ENCODE data around the gene GLP1R. TPM values are rescaled to one million over a fixed set of nuclear protein-coding genes. Genes with fewer than 3 reads are reported as not detected.

GLP1R gene
- total RNA-seq, 3 donors from 2014 or later (not counting 1 experiment from before 2014, with no cell fraction given) = 2.2 to 6.5 (median 3.0) TPM

DNA sequence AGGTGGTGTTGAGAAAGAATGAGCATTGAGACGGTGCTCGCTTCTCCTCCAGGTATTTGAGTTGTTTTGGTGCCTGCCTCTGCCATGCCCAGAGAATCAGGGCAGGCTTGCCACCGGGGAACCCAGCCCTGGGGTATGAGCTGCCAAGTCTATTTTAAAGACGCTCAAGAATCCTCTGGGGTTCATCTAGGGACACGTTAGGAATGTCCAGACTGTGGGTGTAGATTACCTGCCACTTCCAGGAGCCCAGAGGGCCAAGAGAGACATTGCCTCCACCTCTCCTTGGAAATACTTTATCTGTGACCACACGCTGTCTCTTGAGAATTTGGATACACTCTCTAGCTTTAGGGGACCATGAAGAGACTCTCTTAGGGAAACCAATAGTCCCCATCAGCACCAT, 38.1 kb downstream of the GLP1R start:
- peaks cover 17 to 19% of the 10 kb centered on the region in 2 donors for H3K4me1 Mint-ChIP-seq
- H3K27ac ChIP-seq (ENCODE audit: low read length) = no peak overlapping the region
- ATAC-seq = no peak
- WGBS (ENCODE audit: insufficient coverage) = 77% methylated on average over 6 of the region's 6 CpGs
- peaks cover 10% of the 10 kb centered on the region for H3K4me1 ChIP-seq (ENCODE audit: control insufficient read depth, insufficient read depth, low read length)
- peaks cover 6% of the 10 kb centered on the region for H3K27me3 ChIP-seq (ENCODE audit: control insufficient read depth, insufficient read depth, low read length)
- peaks cover 3 to 22% of the 10 kb centered on the region in 2 donors for H3K27me3 Mint-ChIP-seq (ENCODE audit: low read depth in 2 of 2)
- H3K36me3 ChIP-seq (ENCODE audit: control insufficient read depth, insufficient read depth, low read length) = no peaks in the 10 kb centered on the region
- DNase-seq = no peak
- H3K4me3 ChIP-seq (ENCODE audit: low read length) = no peak overlapping the region
- H3K4me3 Mint-ChIP-seq = no peak overlapping the region
- peak overlapping the region in 1 of 2 donors; percentile 61 for H3K27ac Mint-ChIP-seq
- no peaks in the 10 kb centered on the region for H3K9me3 Mint-ChIP-seq
- TF ChIP-seq CTCF (IDR thresholded peaks at IDR 0.05) = no peak
- H3K9me3 ChIP-seq (ENCODE audit: control insufficient read depth, insufficient read depth, low read length) = no peaks in the 10 kb centered on the region
- intact Hi-C loops (cut with micrococcal nuclease) = no loop called here
- H3K36me3 Mint-ChIP-seq = peaks cover 6% of the 10 kb centered on the region

DNA sequence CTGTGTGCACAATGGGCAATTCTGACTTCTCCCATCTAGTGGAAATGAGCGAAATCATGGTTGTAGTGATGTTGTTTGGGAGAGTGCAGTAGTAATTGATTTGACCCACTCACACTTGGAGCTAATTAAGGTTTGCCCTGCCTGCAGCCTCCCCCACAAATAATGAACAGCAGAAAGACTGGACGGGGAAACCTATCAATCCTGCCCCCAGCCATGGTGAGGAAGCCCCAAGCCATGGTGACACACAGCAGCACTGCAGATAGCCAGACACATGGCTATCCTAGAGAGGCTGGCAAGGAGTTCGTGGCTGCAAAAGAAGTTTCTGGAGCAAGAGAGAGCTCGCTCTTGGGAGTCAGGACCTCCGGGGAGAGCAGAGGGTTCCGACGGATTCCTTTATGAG, 38.6 kb downstream of the GLP1R start:
- Mint-ChIP-seq H3K4me1 (peaks cover 17 to 19% of the 10 kb centered on the region in 2 donors), H3K4me3 (no peak overlapping the region), H3K27me3 (ENCODE audit: low read depth in 2 of 2) (peaks cover 6 to 27% of the 10 kb centered on the region in 2 donors), H3K9me3 (no peaks in the 10 kb centered on the region), H3K36me3 (peaks cover 9% of the 10 kb centered on the region), H3K27ac (no peak overlapping the region)
- H3K4me3 ChIP-seq (ENCODE audit: low read length) = no peak overlapping the region
- intact Hi-C loops (cut with micrococcal nuclease) = no loop called here
- H3K27ac ChIP-seq (ENCODE audit: low read length) = no peak overlapping the region
- no peak for TF ChIP-seq CTCF (IDR thresholded peaks at IDR 0.05)
- H3K36me3 ChIP-seq (ENCODE audit: control insufficient read depth, insufficient read depth, low read length) = no peaks in the 10 kb centered on the region
- peaks cover 10% of the 10 kb centered on the region for H3K4me1 ChIP-seq (ENCODE audit: control insufficient read depth, insufficient read depth, low read length)
- H3K9me3 ChIP-seq (ENCODE audit: control insufficient read depth, insufficient read depth, low read length) = no peaks in the 10 kb centered on the region
- H3K27me3 ChIP-seq (ENCODE audit: control insufficient read depth, insufficient read depth, low read length) = peaks cover 6% of the 10 kb centered on the region
- no peak for ATAC-seq
- DNase-seq = no peak
- 75% methylated on average over 6 of the region's 7 CpGs for WGBS (ENCODE audit: insufficient coverage)

DNA sequence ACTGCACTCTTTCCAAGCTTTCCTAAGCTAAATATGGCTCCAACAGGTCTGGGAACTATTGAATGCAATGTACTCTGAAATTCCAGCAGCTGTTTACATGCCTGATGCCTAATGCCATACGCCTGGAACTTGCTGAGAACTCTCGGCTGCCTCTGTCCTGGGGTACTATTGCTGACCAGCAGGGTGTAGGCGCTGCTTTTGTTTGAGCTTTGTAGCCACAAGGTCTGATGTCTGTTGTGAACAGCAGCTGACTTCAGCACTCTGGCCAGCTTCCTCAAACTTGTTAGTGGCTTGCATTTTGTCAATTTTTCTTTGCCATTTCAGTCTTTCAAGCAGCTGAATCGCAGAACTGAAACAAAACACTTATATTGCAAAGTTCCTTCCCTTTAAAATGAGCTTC, 39.8 kb downstream of the GLP1R start:
- 12% methylated on average over 4 of the region's 4 CpGs for WGBS (ENCODE audit: insufficient coverage)
- ATAC-seq (peak; percentile 53 to 60 (median 55)), DNase-seq (peak in 1 of 2 donors; percentile 42)
- H3K27ac Mint-ChIP-seq = no peak overlapping the region
- Histone ChIP-seq H3K4me1 (ENCODE audit: control insufficient read depth, insufficient read depth, low read length) (peaks cover 10% of the 10 kb centered on the region), H3K9me3 (ENCODE audit: control insufficient read depth, insufficient read depth, low read length) (no peaks in the 10 kb centered on the region), H3K36me3 (ENCODE audit: control insufficient read depth, insufficient read depth, low read length) (no peaks in the 10 kb centered on the region), H3K27ac (ENCODE audit: low read length) (no peak overlapping the region), H3K4me3 (ENCODE audit: low read length) (no peak overlapping the region), H3K27me3 (ENCODE audit: control insufficient read depth, insufficient read depth, low read length) (peaks cover 6% of the 10 kb centered on the region)
- peaks cover 9 to 27% of the 10 kb centered on the region in 2 donors for H3K27me3 Mint-ChIP-seq (ENCODE audit: low read depth in 2 of 2)
- H3K4me1 Mint-ChIP-seq = peaks cover 17 to 19% of the 10 kb centered on the region in 2 donors
- intact Hi-C loops (cut with micrococcal nuclease) = no loop called here
- H3K36me3 Mint-ChIP-seq = peaks cover 9% of the 10 kb centered on the region
- TF ChIP-seq CTCF (IDR thresholded peaks at IDR 0.05) = no peak
- no peaks in the 10 kb centered on the region for H3K9me3 Mint-ChIP-seq
- no peak overlapping the region for H3K4me3 Mint-ChIP-seq

GRCh38 chr6:39090036-39090435, 41.5 kb downstream of the GLP1R start:
- no peak overlapping the region for H3K27ac Mint-ChIP-seq
- Histone ChIP-seq H3K4me3 (ENCODE audit: low read length) (no peak overlapping the region), H3K27ac (ENCODE audit: low read length) (no peak overlapping the region), H3K27me3 (ENCODE audit: control insufficient read depth, insufficient read depth, low read length) (peaks cover 6% of the 10 kb centered on the region), H3K9me3 (ENCODE audit: control insufficient read depth, insufficient read depth, low read length) (no peaks in the 10 kb centered on the region), H3K4me1 (ENCODE audit: control insufficient read depth, insufficient read depth, low read length) (peaks cover 10% of the 10 kb centered on the region), H3K36me3 (ENCODE audit: control insufficient read depth, insufficient read depth, low read length) (no peaks in the 10 kb centered on the region)
- intact Hi-C loops (cut with micrococcal nuclease) = no loop called here
- WGBS (ENCODE audit: insufficient coverage) = 5% methylated on average over 4 of the region's 4 CpGs
- peaks cover 17 to 19% of the 10 kb centered on the region in 2 donors for H3K4me1 Mint-ChIP-seq
- H3K4me3 Mint-ChIP-seq = no peak overlapping the region
- ATAC-seq = peak in 1 of 3 donors; percentile 30
- DNase-seq = no peak
- H3K36me3 Mint-ChIP-seq = peaks cover 9% of the 10 kb centered on the region
- no peak for TF ChIP-seq CTCF (IDR thresholded peaks at IDR 0.05)
- no peaks in the 10 kb centered on the region for H3K9me3 Mint-ChIP-seq
- peaks cover 9 to 27% of the 10 kb centered on the region in 2 donors for H3K27me3 Mint-ChIP-seq (ENCODE audit: low read depth in 2 of 2)
